ENCODE data around the gene CIITA.

DNA sequence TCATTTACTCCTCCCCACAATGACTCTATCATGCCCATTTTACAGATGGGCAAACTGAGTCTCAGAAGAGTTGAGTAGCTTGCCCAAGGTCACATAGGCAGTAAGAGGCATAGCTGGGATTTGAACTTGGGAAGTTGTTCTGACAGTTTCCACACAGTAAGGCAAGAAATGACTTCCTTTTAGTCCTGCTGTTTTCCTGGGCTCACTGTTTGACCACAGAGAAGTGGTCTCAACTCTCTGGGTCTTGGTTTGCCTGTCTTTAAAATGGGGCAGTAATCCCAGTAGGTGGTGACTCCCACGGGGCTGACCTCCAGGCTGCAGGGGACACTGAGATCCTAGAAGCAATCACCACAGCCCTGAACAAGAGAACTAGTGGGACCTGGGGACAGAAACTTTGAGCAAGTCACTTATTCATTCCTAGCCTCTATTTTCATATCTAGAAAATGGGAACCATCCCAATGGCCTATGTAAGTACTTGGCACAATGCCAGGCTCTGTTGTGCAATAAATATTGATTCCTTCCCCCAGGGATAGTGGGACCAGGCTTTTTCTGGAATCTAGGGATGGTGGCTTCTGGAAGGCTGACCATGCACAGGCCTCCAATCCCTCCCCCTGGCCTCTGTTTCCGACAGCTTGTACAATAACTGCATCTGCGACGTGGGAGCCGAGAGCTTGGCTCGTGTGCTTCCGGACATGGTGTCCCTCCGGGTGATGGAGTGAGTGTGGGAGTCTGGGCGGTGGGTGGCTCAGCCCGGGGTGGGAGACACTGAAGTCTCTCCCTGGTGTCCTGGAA lies 44.7 kb downstream of the CIITA start:
- TF ChIP-seq, protein P1, sequence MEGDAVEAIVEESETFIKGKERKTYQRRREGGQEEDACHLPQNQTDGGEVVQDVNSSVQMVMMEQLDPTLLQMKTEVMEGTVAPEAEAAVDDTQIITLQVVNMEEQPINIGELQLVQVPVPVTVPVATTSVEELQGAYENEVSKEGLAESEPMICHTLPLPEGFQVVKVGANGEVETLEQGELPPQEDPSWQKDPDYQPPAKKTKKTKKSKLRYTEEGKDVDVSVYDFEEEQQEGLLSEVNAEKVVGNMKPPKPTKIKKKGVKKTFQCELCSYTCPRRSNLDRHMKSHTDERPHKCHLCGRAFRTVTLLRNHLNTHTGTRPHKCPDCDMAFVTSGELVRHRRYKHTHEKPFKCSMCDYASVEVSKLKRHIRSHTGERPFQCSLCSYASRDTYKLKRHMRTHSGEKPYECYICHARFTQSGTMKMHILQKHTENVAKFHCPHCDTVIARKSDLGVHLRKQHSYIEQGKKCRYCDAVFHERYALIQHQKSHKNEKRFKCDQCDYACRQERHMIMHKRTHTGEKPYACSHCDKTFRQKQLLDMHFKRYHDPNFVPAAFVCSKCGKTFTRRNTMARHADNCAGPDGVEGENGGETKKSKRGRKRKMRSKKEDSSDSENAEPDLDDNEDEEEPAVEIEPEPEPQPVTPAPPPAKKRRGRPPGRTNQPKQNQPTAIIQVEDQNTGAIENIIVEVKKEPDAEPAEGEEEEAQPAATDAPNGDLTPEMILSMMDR (IDR thresholded peaks at IDR 0.05; ENCODE audit: low read depth, low read length, poor library complexity, severe bottlenecking), result no peak
- TF ChIP-seq EZH2phosphoT487 (IDR thresholded peaks at IDR 0.05; ENCODE audit: borderline replicate concordance, low read length), result no peak

All from DOHH2 (cell line).